DOHH2 (cell line): ENCODE data around the gene TRAPPC14.

Source experiments
- H3F3A ChIP-seq: fragments of 200-600 bp; sonication (generic), shearing (Covaris generic); 2 replicates; pipeline ENCODE4 v1.6.0; 2016; ENCODE audit warnings: antibody characterized with exemption, mild to moderate bottlenecking; ENCODE audit not compliant: control insufficient read depth, insufficient read depth
- H3K27ac ChIP-seq: fragments of 200-600 bp; sonication (generic); 2 replicates; pipeline ENCODE4 v1.5.1; 2014; ENCODE audit warnings: low read depth, mild to moderate bottlenecking, low read length, moderate library complexity
- H3K27me3 ChIP-seq: fragments of 200-600 bp; sonication (generic); 2 replicates; pipeline ENCODE4 v1.6.1; 2014; ENCODE audit warnings: mild to moderate bottlenecking, low read length, mixed read lengths; ENCODE audit not compliant: control insufficient read depth
- H3K36me3 ChIP-seq: fragments of 200-600 bp; sonication (generic); 2 replicates; pipeline ENCODE4 v1.6.1; 2014; ENCODE audit warnings: mild to moderate bottlenecking, low read length, moderate library complexity, mixed read lengths; ENCODE audit not compliant: control insufficient read depth
- H3K4me1 ChIP-seq: fragments of 200-600 bp; sonication (generic); 2 replicates; pipeline ENCODE4 v1.6.1; 2014; ENCODE audit warnings: mild to moderate bottlenecking, low read length, mixed read lengths; ENCODE audit not compliant: control insufficient read depth
- H3K4me2 ChIP-seq: fragments of 200-600 bp; sonication (generic); 2 replicates; pipeline ENCODE4 v1.6.0; 2014; ENCODE audit warnings: mild to moderate bottlenecking, low read length, moderate library complexity
- H3K4me3 ChIP-seq: fragments of 200-600 bp; sonication (generic); 2 replicates; pipeline ENCODE4 v1.5.1; 2014; ENCODE audit warnings: mild to moderate bottlenecking, low read length, mixed read lengths
- H3K79me2 ChIP-seq: fragments of 200-600 bp; sonication (generic); 2 replicates; pipeline ENCODE4 v1.6.1; 2014; ENCODE audit warnings: mild to moderate bottlenecking, low read length, mixed read lengths; ENCODE audit not compliant: control insufficient read depth
- H3K9me2 ChIP-seq: fragments of 200-600 bp; sonication (generic); replicated peaks from 2 replicates; pipeline ENCODE4 v1.6.1; 2014; ENCODE audit warnings: mild to moderate bottlenecking, low read length, mixed read lengths; ENCODE audit not compliant: control insufficient read depth
- H3K9me3 ChIP-seq: fragments of 200-600 bp; sonication (generic); 2 replicates; pipeline ENCODE4 v1.6.1; 2014; ENCODE audit warnings: antibody characterized with exemption, low read length, mixed read lengths; ENCODE audit not compliant: control insufficient read depth, insufficient read depth
- H4K20me1 ChIP-seq: fragments of 200-600 bp; sonication (generic); 2 replicates; pipeline ENCODE4 v1.6.0; 2014; ENCODE audit warnings: low read depth, mild to moderate bottlenecking, antibody characterized with exemption, low read length, moderate library complexity; ENCODE audit not compliant: control insufficient read depth, insufficient read depth
- EZH2phosphoT487 ChIP-seq: fragments of 200-600 bp; sonication (generic); IDR thresholded peaks from 2 replicates; pipeline ENCODE4 v1.6.1; 2017; ENCODE audit warnings: borderline replicate concordance, mild to moderate bottlenecking, antibody characterized with exemption, low read length, moderate library complexity, mixed read lengths
- TF ChIP-seq, protein P1 (sequence below): fragments of 200-600 bp; sonication (generic); IDR thresholded peaks from one replicate; pipeline ENCODE4 v1.5.1; 2014; ENCODE audit warnings: antibody characterized with exemption, mild to moderate bottlenecking, low read depth, low read length; ENCODE audit not compliant: poor library complexity, severe bottlenecking

Gene TRAPPC14

DNA sequence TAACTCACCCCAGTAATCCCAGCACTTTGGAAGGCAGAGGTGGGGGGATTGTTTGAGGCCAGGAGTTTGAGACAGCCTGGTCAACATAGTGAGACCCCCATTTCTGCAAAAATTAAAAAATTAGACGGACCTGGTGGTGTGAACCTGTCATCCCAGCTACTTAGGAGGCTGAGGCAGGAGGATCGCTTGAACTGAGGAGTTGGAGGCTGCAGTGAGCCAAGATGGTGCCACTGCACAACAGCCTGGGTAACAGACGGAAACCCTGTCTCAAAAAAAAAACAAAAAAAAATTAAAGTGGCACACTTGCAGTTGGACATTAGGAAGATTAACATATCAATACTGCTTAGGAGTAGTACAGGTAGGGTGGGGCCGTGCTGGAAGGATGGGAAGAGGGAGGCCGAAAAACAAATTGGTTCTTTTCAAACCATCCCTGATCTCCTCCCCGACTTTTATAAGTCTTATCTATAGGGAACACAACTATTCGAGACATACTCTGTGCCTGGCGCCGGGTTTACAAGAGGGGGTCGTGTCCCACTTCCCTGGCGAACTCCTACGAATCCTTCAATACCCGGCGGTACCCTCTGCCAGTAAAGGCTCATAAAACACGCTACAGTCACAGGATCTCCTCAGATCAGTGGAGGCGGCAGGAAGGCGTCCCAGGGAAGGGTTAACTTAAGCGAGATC, 40.0 kb downstream of the TRAPPC14 start:
- peak overlapping the region; percentile 62 for H3K27ac ChIP-seq
- TF ChIP-seq EZH2phosphoT487 = no peak
- TF ChIP-seq, protein P1, sequence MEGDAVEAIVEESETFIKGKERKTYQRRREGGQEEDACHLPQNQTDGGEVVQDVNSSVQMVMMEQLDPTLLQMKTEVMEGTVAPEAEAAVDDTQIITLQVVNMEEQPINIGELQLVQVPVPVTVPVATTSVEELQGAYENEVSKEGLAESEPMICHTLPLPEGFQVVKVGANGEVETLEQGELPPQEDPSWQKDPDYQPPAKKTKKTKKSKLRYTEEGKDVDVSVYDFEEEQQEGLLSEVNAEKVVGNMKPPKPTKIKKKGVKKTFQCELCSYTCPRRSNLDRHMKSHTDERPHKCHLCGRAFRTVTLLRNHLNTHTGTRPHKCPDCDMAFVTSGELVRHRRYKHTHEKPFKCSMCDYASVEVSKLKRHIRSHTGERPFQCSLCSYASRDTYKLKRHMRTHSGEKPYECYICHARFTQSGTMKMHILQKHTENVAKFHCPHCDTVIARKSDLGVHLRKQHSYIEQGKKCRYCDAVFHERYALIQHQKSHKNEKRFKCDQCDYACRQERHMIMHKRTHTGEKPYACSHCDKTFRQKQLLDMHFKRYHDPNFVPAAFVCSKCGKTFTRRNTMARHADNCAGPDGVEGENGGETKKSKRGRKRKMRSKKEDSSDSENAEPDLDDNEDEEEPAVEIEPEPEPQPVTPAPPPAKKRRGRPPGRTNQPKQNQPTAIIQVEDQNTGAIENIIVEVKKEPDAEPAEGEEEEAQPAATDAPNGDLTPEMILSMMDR = no peak
- H3K9me3 ChIP-seq = no peaks in the 10 kb centered on the region

DNA sequence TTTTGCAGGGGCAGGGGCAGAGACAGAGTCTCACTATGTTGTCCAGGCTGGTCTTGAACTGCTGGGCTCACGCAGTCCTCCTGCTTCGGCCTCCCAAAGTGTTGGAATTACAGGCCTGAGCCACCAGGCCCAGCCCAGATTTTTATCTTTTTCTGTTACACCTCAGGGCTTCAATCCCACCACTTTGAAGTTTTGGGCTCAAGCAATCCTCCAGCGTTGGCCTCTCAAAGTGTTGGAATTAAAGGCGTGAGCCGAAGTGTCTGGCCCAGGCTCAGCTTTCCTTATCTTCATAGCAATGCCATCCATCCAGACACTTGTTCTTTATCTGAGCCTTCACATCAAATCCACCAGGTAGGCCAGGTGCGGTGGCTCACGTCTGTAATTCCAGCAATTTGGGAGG, 43.5 kb downstream of the TRAPPC14 start:
- TF ChIP-seq, protein P1 = no peak
- TF ChIP-seq EZH2phosphoT487 = no peak
- H3K4me2 ChIP-seq = no peak overlapping the region
- no peak overlapping the region for H3K4me3 ChIP-seq
- no peaks in the 10 kb centered on the region for H3K27me3 ChIP-seq
- peaks cover 22% of the 10 kb centered on the region for H3K79me2 ChIP-seq
- no peaks in the 10 kb centered on the region for H3F3A ChIP-seq
- H3K27ac ChIP-seq = no peak overlapping the region
- H3K36me3 ChIP-seq = peaks cover 42% of the 10 kb centered on the region
- peaks cover 19% of the 10 kb centered on the region for H3K4me1 ChIP-seq
- no peaks in the 10 kb centered on the region for H3K9me2 ChIP-seq
- H3K9me3 ChIP-seq = no peaks in the 10 kb centered on the region
- H4K20me1 ChIP-seq = no peaks in the 10 kb centered on the region

More for the DNA sequence above, 40.0 kb downstream of the TRAPPC14 start:
- Histone ChIP-seq H3K27me3 (no peaks in the 10 kb centered on the region), H4K20me1 (no peaks in the 10 kb centered on the region), H3K79me2 (peaks cover 38% of the 10 kb centered on the region), H3K4me2 (peak overlapping the region; percentile 67), H3K4me1 (peaks cover 19% of the 10 kb centered on the region), H3K9me2 (no peaks in the 10 kb centered on the region), H3K36me3 (peaks cover 19% of the 10 kb centered on the region), H3K4me3 (peak overlapping the region; percentile 82), H3F3A (peaks cover 7% of the 10 kb centered on the region)

DNA sequence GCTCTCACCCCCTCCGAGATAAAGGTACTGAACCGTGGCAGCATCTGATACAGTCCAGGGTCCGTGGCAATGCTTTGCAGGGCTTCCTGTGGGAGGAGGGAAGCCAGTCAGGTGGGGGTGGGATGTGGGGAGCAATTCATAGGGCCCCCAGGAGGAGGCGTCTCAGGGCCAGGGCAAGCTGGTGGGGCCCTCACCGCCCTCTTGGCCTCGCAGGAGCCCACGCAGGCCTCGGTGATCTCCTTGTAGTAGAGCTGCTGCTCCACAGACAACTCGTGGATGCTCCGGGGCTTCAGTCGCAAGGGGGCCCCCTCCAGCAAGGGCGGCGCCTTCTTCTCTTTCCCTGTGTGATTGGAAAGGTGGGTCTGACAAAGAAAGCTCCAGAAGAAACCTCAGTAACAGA, 46.6 kb downstream of the TRAPPC14 start:
- H3K36me3 ChIP-seq = peaks cover 69% of the 10 kb centered on the region
- H3K4me2 ChIP-seq = peak overlapping the region; percentile 30; the same call in 1 of the 2 replicates

More for the DNA sequence above, 46.6 kb downstream of the TRAPPC14 start:
- no peaks in the 10 kb centered on the region for H3F3A ChIP-seq
- no peak for TF ChIP-seq EZH2phosphoT487
- TF ChIP-seq, protein P1 = peak; percentile 42
- H3K9me2 ChIP-seq = no peaks in the 10 kb centered on the region
- no peaks in the 10 kb centered on the region for H3K79me2 ChIP-seq
- H3K4me3 ChIP-seq = no peak overlapping the region
- no peaks in the 10 kb centered on the region for H4K20me1 ChIP-seq
- no peaks in the 10 kb centered on the region for H3K9me3 ChIP-seq
- H3K27ac ChIP-seq = no peak overlapping the region
- H3K27me3 ChIP-seq = no peaks in the 10 kb centered on the region
- H3K4me1 ChIP-seq = peaks cover 11% of the 10 kb centered on the region
